IPS-11a (cell line): ENCODE results near the gene KMT2B.
"Not testable (repeated sequence)": the region's sequence is repeated elsewhere in the genome, so short reads cannot be mapped to it uniquely, and the experiment has no call there.

Experiments used
- H3K4me3 ChIP-seq: one replicate; pipeline ENCODE4 v1.5.1; 2013; ENCODE audit warnings: low read depth, low read length, control low read depth

Gene KMT2B

GRCh38 chr19:35717665-35718344 is at the start of gene KMT2B:
Gene KMT2B, plus strand, starts transcription at chr19:35718003. Its CDS starts 16 bp downstream, at chr19:35718019.
- peak within 1 kb of the TSS; percentile 82 for H3K4me3 ChIP-seq

- H3K4me3 ChIP-seq = no peak overlapping the region
Observed at GRCh38 chr19:35669566-35669965, 48.2 kb upstream of the KMT2B start.

GRCh38 chr19:35669974-35670373 is 47.8 kb upstream of the KMT2B start:
- H3K4me3 ChIP-seq = no peak overlapping the region

DNA sequence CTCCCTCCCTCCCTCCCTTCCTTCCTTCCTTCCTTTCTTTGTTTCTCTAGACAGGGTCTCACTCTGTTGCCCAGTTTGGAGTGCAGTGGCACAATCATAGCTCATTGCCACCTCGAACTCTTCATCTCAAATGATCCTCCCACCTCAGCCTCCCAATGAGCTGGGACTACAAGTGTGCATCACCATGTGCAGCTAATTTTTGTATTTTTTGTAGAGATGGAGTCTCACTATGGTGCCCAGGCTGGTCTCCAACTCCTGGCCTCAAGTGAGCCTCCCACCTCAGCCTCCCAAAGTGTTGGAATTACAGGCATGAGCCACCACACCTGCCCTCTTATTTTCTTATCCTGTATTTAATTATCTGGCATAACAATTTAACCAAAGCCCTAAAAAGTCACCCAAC is 47.1 kb upstream of the KMT2B start:
- no peak overlapping the region for H3K4me3 ChIP-seq

DNA sequence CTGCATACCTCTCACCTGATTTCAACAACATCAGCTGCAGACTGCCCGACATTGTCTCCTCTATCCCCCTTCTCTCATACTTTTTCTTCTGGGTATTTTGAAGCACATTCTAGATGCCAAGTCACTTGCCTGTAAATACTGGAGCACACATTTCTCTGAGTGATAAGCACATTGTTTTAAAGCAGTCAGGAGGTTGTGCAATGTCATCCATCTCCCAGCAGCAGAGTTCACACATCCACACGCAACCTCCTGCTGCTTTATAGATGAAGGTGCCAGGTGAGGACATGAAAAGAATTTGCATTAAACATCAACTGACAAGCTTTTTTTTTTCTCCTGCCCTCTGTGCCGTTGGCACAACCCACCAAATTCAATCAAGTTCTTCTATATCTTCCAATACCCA is 46.0 kb upstream of the KMT2B start:
- no peak overlapping the region for H3K4me3 ChIP-seq

- peak overlapping the region; percentile 62 for H3K4me3 ChIP-seq
Observed at GRCh38 chr19:35673121-35673804, 44.5 kb upstream of the KMT2B start.

GRCh38 chr19:35675589-35676140 is 42.1 kb upstream of the KMT2B start:
- no peak overlapping the region for H3K4me3 ChIP-seq

- H3K4me3 ChIP-seq = no peak overlapping the region
Observed at GRCh38 chr19:35689836-35690235, 28.0 kb upstream of the KMT2B start.

DNA sequence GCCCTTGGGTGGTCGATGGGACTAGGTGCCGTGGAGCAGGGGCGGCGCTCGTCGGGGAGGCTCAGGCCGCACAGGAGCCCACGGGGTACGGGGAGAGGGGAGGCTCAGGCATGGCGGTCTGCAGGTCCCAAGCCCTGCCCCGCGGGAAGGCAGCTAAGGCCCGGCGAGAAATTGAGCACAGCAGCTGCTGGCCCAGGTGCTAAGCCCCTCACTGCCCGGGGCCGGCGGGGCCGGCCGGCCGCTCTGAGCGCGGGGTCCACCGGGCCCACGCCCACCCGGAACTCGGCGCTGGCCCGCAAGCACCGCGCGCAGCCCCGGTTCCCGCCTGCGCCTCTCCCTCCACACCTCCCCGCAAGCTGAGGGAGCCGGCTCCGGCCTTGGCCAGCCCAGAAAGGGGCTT is 26.7 kb upstream of the KMT2B start:
- H3K4me3 ChIP-seq = not testable (repeated sequence)

GRCh38 chr19:35692010-35692409 is 25.8 kb upstream of the KMT2B start:
- H3K4me3 ChIP-seq = no peak overlapping the region

DNA sequence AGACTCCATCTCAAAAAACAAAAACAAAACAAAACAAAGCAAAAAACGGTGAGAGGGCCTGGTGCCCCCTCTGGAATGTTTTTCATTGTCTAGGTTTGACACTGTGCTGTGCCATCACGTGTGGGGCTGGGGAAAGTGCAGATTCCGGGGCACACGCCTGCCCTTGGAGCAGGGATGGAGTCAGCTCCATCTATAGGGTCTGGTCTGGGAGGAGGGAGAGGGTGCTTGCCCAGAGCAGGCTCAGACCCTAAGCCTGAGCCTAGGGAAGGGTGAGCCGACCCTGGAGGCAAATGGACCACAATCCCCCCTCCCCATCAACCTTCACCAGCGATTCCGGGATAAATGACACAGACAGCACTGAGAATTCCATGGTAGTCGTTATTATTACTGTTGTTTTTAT is 24.4 kb upstream of the KMT2B start:
- H3K4me3 ChIP-seq = no peak overlapping the region

- H3K4me3 ChIP-seq = no peak overlapping the region
Observed at GRCh38 chr19:35693835-35694599, 23.8 kb upstream of the KMT2B start.

- H3K4me3 ChIP-seq = no peak overlapping the region
Observed at GRCh38 chr19:35695895-35696422, 21.8 kb upstream of the KMT2B start.

- no peak overlapping the region for H3K4me3 ChIP-seq
Observed at GRCh38 chr19:35696835-35697234, 21.0 kb upstream of the KMT2B start.

- peak overlapping the region; percentile 60 for H3K4me3 ChIP-seq
Observed at GRCh38 chr19:35702223-35703012, 15.4 kb upstream of the KMT2B start.

DNA sequence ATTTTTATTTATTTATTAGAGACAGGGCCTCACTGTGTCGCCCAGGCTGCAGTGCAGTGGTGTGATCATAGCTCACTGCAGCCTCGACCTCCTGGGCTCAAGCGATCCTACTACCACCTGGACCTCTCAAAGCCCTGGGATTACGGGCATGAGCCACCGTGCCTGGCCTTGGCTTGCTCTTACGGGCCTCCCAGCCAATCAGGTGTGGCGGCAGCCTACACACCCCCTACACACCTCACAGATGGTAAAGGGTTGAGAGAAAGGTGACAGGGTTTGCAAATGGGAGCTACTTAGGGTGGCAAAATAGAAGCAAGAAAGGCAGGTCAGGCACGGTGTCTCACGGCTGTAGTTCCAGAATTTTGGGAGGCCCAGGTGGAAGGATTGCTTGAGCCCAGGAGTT is 14.5 kb upstream of the KMT2B start:
- no peak overlapping the region for H3K4me3 ChIP-seq

- no peak within 1 kb of the TSS for H3K4me3 ChIP-seq
Observed at GRCh38 chr19:35704218-35704617, 13.6 kb upstream of the KMT2B start, which contains the start of gene ZBTB32. Gene ZBTB32, plus strand, starts transcription at chr19:35704558. Its CDS starts 10,069 bp downstream, at chr19:35714627.

- H3K4me3 ChIP-seq = no peak overlapping the region
Observed at GRCh38 chr19:35708391-35708790, 9.4 kb upstream of the KMT2B start.

GRCh38 chr19:35710784-35711723 is 6.7 kb upstream of the KMT2B start:
- H3K4me3 ChIP-seq = no peak overlapping the region
